ENCODE results near the gene LUZP1. TPM values are rescaled to one million over a fixed set of nuclear protein-coding genes. Genes with fewer than 3 reads are reported as not detected.
"Not testable (repeated sequence)": the region's sequence is repeated elsewhere in the genome, so short reads cannot be mapped to it uniquely, and the experiment has no call there.

LUZP1 gene
- total and polyA plus RNA-seq, 7 donors, result 1.5 to 13.4 (median 7.4) TPM

- ATAC-seq (no peak), DNase-seq (no peak)
- Histone ChIP-seq H3K4me3 (no peak overlapping the region), H3K4me1 (no peaks in the 10 kb centered on the region), H3K36me3 (ENCODE audit: insufficient read depth in 1 of 2, low read depth in 1 of 2) (no peaks in the 10 kb centered on the region), H3K27ac (no peak overlapping the region), H3K27me3 (ENCODE audit: insufficient read depth in 3 of 3, low read length in 2 of 3) (peaks cover 0 to 20% (median 0%) of the 10 kb centered on the region in 3 donors), H3K9me3 (no peaks in the 10 kb centered on the region)
- TF ChIP-seq CTCF (IDR thresholded peaks at IDR 0.05), result no peak
- intact Hi-C loops (cut with DNase I), result no loop called here
- WGBS, 3 donors, result 70 to 79% (median 77%) methylated on average over 4 of the region's 4 CpGs
These were observed 41.1 kb upstream of the LUZP1 start for GRCh38 chr1:23209770-23210169.

GRCh38 chr1:23208527-23208926, 39.9 kb upstream of the LUZP1 start:
- WGBS, 3 donors, result 81 to 91% (median 82%) methylated on average over 2 of the region's 2 CpGs
- Histone ChIP-seq H3K27ac (no peak overlapping the region), H3K4me1 (no peaks in the 10 kb centered on the region), H3K4me3 (no peak overlapping the region), H3K36me3 (ENCODE audit: insufficient read depth in 1 of 2, low read depth in 1 of 2) (no peaks in the 10 kb centered on the region), H3K27me3 (ENCODE audit: insufficient read depth in 3 of 3, low read length in 2 of 3) (peaks cover 0 to 14% (median 0%) of the 10 kb centered on the region in 3 donors), H3K9me3 (no peaks in the 10 kb centered on the region)
- DNase-seq (no peak), ATAC-seq (no peak)
- intact Hi-C loops (cut with DNase I), result no loop called here
- no peak for TF ChIP-seq CTCF (IDR thresholded peaks at IDR 0.05)

DNA sequence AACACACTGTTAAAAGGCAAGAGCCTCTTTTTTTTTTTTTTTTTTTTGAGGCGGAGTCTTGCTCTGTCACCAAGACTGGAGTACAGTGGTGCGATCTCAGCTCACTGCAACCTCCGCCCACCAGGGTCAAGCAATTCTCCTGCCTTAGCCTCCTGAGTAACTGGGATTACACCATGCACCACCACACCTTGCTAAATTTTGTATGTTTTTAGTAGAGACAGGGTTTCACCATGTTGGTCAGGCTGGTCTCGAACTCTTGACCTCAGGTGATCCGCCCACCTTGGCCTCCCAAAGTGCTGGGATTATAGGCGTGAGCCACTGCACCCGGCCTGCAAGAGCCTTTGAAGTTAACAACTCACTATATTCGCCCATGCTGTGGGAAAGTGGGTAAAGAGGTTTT, 39.1 kb upstream of the LUZP1 start:
- intact Hi-C loops (cut with DNase I); H3K4me3 ChIP-seq; H3K9me3 ChIP-seq; H3K4me1 ChIP-seq; DNase-seq; H3K36me3 ChIP-seq (ENCODE audit: insufficient read depth in 1 of 2, low read depth in 1 of 2); ATAC-seq; H3K27ac ChIP-seq: not testable (repeated sequence)
- 87 to 92% (median 91%) methylated on average over 8 of the region's 8 CpGs for WGBS, 3 donors
- peaks cover 0 to 13% (median 0%) of the 10 kb centered on the region in 3 donors for H3K27me3 ChIP-seq (ENCODE audit: insufficient read depth in 3 of 3, low read length in 2 of 3)

- no peaks in the 10 kb centered on the region for H3K9me3 ChIP-seq
- no peak overlapping the region for H3K4me3 ChIP-seq
- no peak for DNase-seq
- intact Hi-C loops (cut with DNase I), result no loop called here
- no peak for TF ChIP-seq CTCF (IDR thresholded peaks at IDR 0.05)
- no peaks in the 10 kb centered on the region for H3K27me3 ChIP-seq (ENCODE audit: insufficient read depth in 3 of 3, low read length in 2 of 3)
- ATAC-seq, result no peak
- no peak overlapping the region for H3K27ac ChIP-seq
- no peaks in the 10 kb centered on the region for H3K4me1 ChIP-seq
- WGBS, 3 donors, result 44 to 56% (median 49%) methylated on average over 3 of the region's 3 CpGs
- H3K36me3 ChIP-seq (ENCODE audit: insufficient read depth in 1 of 2, low read depth in 1 of 2), result no peaks in the 10 kb centered on the region
These were observed 33.6 kb upstream of the LUZP1 start for GRCh38 chr1:23202263-23202749.

DNA sequence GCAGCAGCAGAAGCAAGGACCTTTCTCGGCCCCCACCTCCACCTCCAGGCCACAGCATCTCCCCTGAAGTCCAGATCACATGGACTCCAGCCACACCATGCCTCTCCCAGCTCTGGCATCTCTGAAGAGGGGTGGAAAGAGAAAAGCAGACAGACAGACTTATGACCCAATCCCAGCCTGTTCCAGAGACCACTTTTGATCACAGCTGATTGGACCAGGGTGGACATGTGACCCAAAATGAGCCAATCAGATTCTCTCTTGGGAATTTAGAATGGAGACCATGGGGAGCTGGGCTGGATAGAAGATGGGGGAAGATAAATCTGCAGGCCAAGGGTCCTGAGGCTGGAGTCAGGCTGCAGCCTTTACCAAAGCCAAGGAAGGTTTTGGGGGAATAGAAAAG, 32.2 kb upstream of the LUZP1 start:
- intact Hi-C loops (cut with DNase I), result no loop called here
- Histone ChIP-seq H3K4me1 (no peaks in the 10 kb centered on the region), H3K36me3 (ENCODE audit: insufficient read depth in 1 of 2, low read depth in 1 of 2) (no peaks in the 10 kb centered on the region), H3K27ac (no peak overlapping the region), H3K9me3 (no peaks in the 10 kb centered on the region), H3K4me3 (no peak overlapping the region), H3K27me3 (ENCODE audit: insufficient read depth in 3 of 3, low read length in 2 of 3) (no peaks in the 10 kb centered on the region)
- no peak for TF ChIP-seq CTCF (IDR thresholded peaks at IDR 0.05)
- no peak for DNase-seq
- no peak for ATAC-seq
- 84 to 94% (median 91%) methylated on average over 1 of the region's 1 CpG for WGBS, 3 donors

Data from psoas muscle (tissue), 8 donors.